ENCODE measurements around the gene VARS2.
A peak's percentile ranks its signal among the peaks of the same experiment; 100 is the strongest.

The VARS2 gene

GRCh38 chr6:30875244-30876038, 38.6 kb upstream of the VARS2 start:
- TF ChIP-seq CTCF (IDR thresholded peaks at IDR 0.05; ENCODE audit: low read depth, low read length): no peak
- H3K4me3 ChIP-seq (ENCODE audit: low read depth, low read length): no peak overlapping the region
- in situ Hi-C loops (cut with HindIII; ENCODE audit: low sequenced_read_pairs): no loop called here
- no peak for DNase-seq (ENCODE audit: low read depth, low spot score)

GRCh38 chr6:30876039-30876730, 37.9 kb upstream of the VARS2 start:
- TF ChIP-seq CTCF (IDR thresholded peaks at IDR 0.05; ENCODE audit: low read depth, low read length): no peak
- H3K4me3 ChIP-seq (ENCODE audit: low read depth, low read length): no peak overlapping the region
- in situ Hi-C loops (cut with HindIII; ENCODE audit: low sequenced_read_pairs): no loop called here
- peak; percentile 89 for DNase-seq (ENCODE audit: low read depth, low spot score)

- peak overlapping the region; percentile 21 for H3K4me3 ChIP-seq (ENCODE audit: low read depth, low read length)
- DNase-seq (ENCODE audit: low read depth, low spot score): peak; percentile 91
- peak; percentile 88 for TF ChIP-seq CTCF (IDR thresholded peaks at IDR 0.05; ENCODE audit: low read depth, low read length)
- in situ Hi-C loops (cut with HindIII; ENCODE audit: low sequenced_read_pairs): no loop called here
Observed at GRCh38 chr6:30877419-30878262, 36.4 kb upstream of the VARS2 start.

GRCh38 chr6:30879684-30880427, 34.2 kb upstream of the VARS2 start:
- H3K4me3 ChIP-seq (ENCODE audit: low read depth, low read length): no peak overlapping the region
- in situ Hi-C loops (cut with HindIII; ENCODE audit: low sequenced_read_pairs): no loop called here
- no peak for TF ChIP-seq CTCF (IDR thresholded peaks at IDR 0.05; ENCODE audit: low read depth, low read length)
- DNase-seq (ENCODE audit: low read depth, low spot score): no peak

GRCh38 chr6:30880698-30881252, 33.3 kb upstream of the VARS2 start:
- in situ Hi-C loops (cut with HindIII; ENCODE audit: low sequenced_read_pairs): no loop called here
- H3K4me3 ChIP-seq (ENCODE audit: low read depth, low read length): no peak overlapping the region
- no peak for DNase-seq (ENCODE audit: low read depth, low spot score)
- TF ChIP-seq CTCF (IDR thresholded peaks at IDR 0.05; ENCODE audit: low read depth, low read length): no peak

Data from astrocyte of the spinal cord (primary cell).